Keratinocyte (primary cell): ENCODE measurements around the gene ATXN10. TPM values are rescaled to one million over a fixed set of nuclear protein-coding genes. Genes with fewer than 3 reads are reported as not detected.

ENCODE experiments used
- DNase-seq: peaks from one replicate; pipeline ENCODE4 v3.0.0-alpha.2; 2011; ENCODE audit warnings: low read depth, missing footprints, low spot score
- FAIRE-seq: peaks from 2 replicates; lab custom pipeline; 2011; peaks lifted over from hg19 to GRCh38; lab: Jason Lieb, UNC
- H2AFZ ChIP-seq: 2 replicates; pipeline ENCODE4 v1.6.0; 2012; ENCODE audit warnings: low read length, control low read depth, inconsistent platforms; ENCODE audit not compliant: control insufficient read depth
- H3K27ac ChIP-seq: 2 replicates; pipeline ENCODE4 v1.5.1; 2011; ENCODE audit warnings: low read length; ENCODE audit not compliant: control insufficient read depth, insufficient read depth
- H3K27me3 ChIP-seq: 3 replicates; pipeline ENCODE4 v1.6.0; 2011; ENCODE audit warnings: low read length; ENCODE audit not compliant: control insufficient read depth, insufficient read depth; ENCODE audit errors: extremely low read depth
- H3K36me3 ChIP-seq, 2 experiments: 2 replicates in 1 of 2; 3 replicates in 1 of 2; pipeline ENCODE4 v1.5.1; 2011; ENCODE audit warnings: low read length in 2 of 2, mild to moderate bottlenecking in 1 of 2; ENCODE audit not compliant: control insufficient read depth in 2 of 2, insufficient read depth in 2 of 2; ENCODE audit errors: extremely low read depth in 1 of 2
- H3K4me1 ChIP-seq: 3 replicates; pipeline ENCODE4 v1.5.1; 2011; ENCODE audit warnings: low read length; ENCODE audit not compliant: control insufficient read depth, insufficient read depth; ENCODE audit errors: extremely low read depth
- H3K4me2 ChIP-seq: 3 replicates; pipeline ENCODE4 v1.6.0; 2011; ENCODE audit warnings: low read depth, low read length; ENCODE audit not compliant: control insufficient read depth, insufficient read depth; ENCODE audit errors: extremely low read depth
- H3K4me3 ChIP-seq, 3 experiments: fragments of 200-600 bp in 1 of 3; sonication (generic) in 1 of 3; 2 replicates in 2 of 3; 3 replicates in 1 of 3; pipeline ENCODE4 v1.5.1; 2011 to 2016; ENCODE audit warnings: low read length in 3 of 3, mild to moderate bottlenecking in 3 of 3, control low read depth in 2 of 3, inconsistent platforms in 1 of 3, low read depth in 1 of 3, mixed read lengths in 1 of 3, mixed run types in 1 of 3, moderate library complexity in 1 of 3; ENCODE audit not compliant: control insufficient read depth in 2 of 3, insufficient read depth in 2 of 3; ENCODE audit errors: extremely low read depth in 1 of 3
- H3K79me2 ChIP-seq: 2 replicates; pipeline ENCODE4 v1.6.0; 2012; ENCODE audit warnings: low read length; ENCODE audit not compliant: control insufficient read depth, insufficient read depth
- H3K9ac ChIP-seq: 3 replicates; pipeline ENCODE4 v1.6.0; 2011; ENCODE audit warnings: low read length; ENCODE audit not compliant: control insufficient read depth, insufficient read depth; ENCODE audit errors: extremely low read depth
- H3K9me1 ChIP-seq: 3 replicates; pipeline ENCODE4 v1.6.0; 2011; ENCODE audit warnings: low read length; ENCODE audit not compliant: control insufficient read depth, insufficient read depth; ENCODE audit errors: extremely low read depth
- H3K9me3 ChIP-seq: 2 replicates; pipeline ENCODE4 v1.5.1; 2012; ENCODE audit warnings: low read depth, low read length; ENCODE audit not compliant: control insufficient read depth
- H4K20me1 ChIP-seq: 3 replicates; pipeline ENCODE4 v1.6.0; 2011; ENCODE audit warnings: low read length; ENCODE audit not compliant: control insufficient read depth, insufficient read depth; ENCODE audit errors: extremely low read depth
- EZH2 ChIP-seq: IDR thresholded peaks from one replicate; pipeline ENCODE4 v1.6.1; 2012; ENCODE audit warnings: inconsistent platforms, mild to moderate bottlenecking, low read length, moderate library complexity
- dilution Hi-C: fragments of 300-500 bp; cut with MboI; formaldehyde crosslinking; loops from one replicate; pipeline ENCODE4 v1.7.0; 2020; ENCODE audit warnings: low sequenced_read_pairs; ENCODE audit not compliant: extremely low pct_ligation_motif_present
- polyA plus RNA-seq, 5 experiments: library from polyadenylated mRNA; depleted of rRNA in 3 of 5; stranded (reverse) in 3 of 5; stranded (forward) in 1 of 5; unstranded in 1 of 5; fragments of >200 nt; gene quantifications; 1 replicate in 1 of 5; 2 replicates in 3 of 5; 3 replicates in 1 of 5; pipeline versions ENCODE4 v1.2.1 to v1.2.3, GENCODE V29; 2011 to 2012; ENCODE audit warnings: missing spikeins in 2 of 5, low read depth in 1 of 5, low replicate concordance in 1 of 5
- TF ChIP-seq, protein P1 (sequence below), 3 experiments: IDR thresholded peaks in 1 of 3; conservative IDR thresholded peaks in 1 of 3; optimal IDR thresholded peaks in 1 of 3; 2 replicates in 2 of 3; 3 replicates in 1 of 3; pipeline versions ENCODE3 to v1.5.1; 2011; ENCODE audit warnings: low read length in 3 of 3, mild to moderate bottlenecking in 3 of 3, moderate library complexity in 2 of 3, control low read depth in 1 of 3, inconsistent platforms in 1 of 3; ENCODE audit not compliant: insufficient read depth in 2 of 3; ENCODE audit errors: extremely low read depth in 1 of 3

Gene ATXN10
- polyA plus RNA-seq, 1 donor (not counting 4 experiments of a cell fraction or from before 2014, with no cell fraction given), result 276 TPM

DNA sequence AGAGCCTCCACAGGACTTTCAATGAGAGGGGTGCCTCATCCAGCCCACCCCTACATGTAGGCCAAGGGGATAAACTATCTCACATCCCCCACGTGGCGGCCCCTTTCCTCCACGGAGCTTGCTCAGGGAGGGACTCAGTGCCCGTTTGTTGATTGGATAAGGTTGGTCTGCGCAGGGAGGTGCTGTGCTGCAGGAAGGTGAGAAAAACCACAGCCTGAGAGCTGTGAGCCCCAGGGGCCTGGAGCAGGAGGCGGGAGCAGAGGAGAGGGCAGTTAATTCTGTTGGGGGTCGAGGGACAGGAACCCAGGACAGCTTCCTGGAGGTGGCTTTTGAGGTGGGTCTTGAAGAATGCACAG is 31.9 kb upstream of the ATXN10 start:
- peaks cover 32% of the 10 kb centered on the region for H3K4me1 ChIP-seq
- no peaks in the 10 kb centered on the region for H3K9me1 ChIP-seq
- H4K20me1 ChIP-seq, result no peaks in the 10 kb centered on the region
- H3K4me3 ChIP-seq, result no peak overlapping the region
- H3K27me3 ChIP-seq, result no peaks in the 10 kb centered on the region
- H2AFZ ChIP-seq, result no peak overlapping the region
- peak overlapping the region; percentile 87 for H3K4me2 ChIP-seq
- no peaks in the 10 kb centered on the region for H3K79me2 ChIP-seq
- no peaks in the 10 kb centered on the region for H3K9me3 ChIP-seq
- TF ChIP-seq EZH2, result no peak
- TF ChIP-seq, protein P1, sequence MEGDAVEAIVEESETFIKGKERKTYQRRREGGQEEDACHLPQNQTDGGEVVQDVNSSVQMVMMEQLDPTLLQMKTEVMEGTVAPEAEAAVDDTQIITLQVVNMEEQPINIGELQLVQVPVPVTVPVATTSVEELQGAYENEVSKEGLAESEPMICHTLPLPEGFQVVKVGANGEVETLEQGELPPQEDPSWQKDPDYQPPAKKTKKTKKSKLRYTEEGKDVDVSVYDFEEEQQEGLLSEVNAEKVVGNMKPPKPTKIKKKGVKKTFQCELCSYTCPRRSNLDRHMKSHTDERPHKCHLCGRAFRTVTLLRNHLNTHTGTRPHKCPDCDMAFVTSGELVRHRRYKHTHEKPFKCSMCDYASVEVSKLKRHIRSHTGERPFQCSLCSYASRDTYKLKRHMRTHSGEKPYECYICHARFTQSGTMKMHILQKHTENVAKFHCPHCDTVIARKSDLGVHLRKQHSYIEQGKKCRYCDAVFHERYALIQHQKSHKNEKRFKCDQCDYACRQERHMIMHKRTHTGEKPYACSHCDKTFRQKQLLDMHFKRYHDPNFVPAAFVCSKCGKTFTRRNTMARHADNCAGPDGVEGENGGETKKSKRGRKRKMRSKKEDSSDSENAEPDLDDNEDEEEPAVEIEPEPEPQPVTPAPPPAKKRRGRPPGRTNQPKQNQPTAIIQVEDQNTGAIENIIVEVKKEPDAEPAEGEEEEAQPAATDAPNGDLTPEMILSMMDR (optimal IDR thresholded peaks at IDR 0.05 in 1 of 3, IDR thresholded peaks at IDR 0.05 in 1 of 3, conservative IDR thresholded peaks at IDR 0.05 in 1 of 3; ENCODE audit: extremely low read depth in 1 of 3, insufficient read depth in 2 of 3, low read length in 3 of 3), result no peak
- DNase-seq (no peak), FAIRE-seq (no peak)
- dilution Hi-C loops, result no loop called here
- H3K27ac ChIP-seq, result peak overlapping the region; percentile 87
- H3K36me3 ChIP-seq, result no peaks in the 10 kb centered on the region
- H3K9ac ChIP-seq, result peak overlapping the region; percentile 67

DNA sequence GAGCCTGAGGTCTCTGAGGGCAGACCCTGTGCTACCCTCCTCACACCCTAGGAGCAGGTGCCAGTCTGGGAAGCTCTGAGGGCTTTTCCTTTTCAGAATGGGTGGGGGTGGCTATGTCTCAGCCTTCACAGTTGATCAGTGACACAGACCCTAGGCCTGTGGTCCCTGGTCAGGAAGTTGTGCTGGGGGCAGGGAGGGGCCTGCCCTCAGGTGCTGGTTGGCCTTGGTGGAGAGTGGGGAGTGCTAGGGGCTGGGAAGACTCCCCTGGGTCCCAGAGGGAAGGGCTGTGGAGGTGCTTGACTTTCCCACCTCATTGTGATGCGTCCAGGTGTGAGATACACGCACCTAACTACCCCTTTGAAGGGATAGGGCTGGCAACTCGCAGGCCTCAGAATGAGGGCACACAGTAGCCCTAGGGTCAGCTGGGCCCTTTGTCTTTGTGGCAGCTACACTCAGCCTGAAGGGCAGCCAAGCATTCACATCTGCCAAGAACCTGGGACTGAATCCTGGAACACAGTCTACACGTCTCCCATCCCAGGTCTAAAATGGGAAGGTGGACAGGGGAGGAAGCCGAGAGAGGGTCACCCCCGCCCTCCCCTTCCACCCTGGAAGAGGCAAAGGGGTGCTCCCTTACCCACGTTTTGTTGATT is 31.2 kb upstream of the ATXN10 start:
- no peaks in the 10 kb centered on the region for H3K79me2 ChIP-seq
- H3K27ac ChIP-seq, result no peak overlapping the region
- no peaks in the 10 kb centered on the region for H3K36me3 ChIP-seq
- FAIRE-seq, result no peak
- DNase-seq, result no peak
- TF ChIP-seq EZH2, result no peak
- TF ChIP-seq, protein P1 (optimal IDR thresholded peaks at IDR 0.05 in 1 of 3, IDR thresholded peaks at IDR 0.05 in 1 of 3, conservative IDR thresholded peaks at IDR 0.05 in 1 of 3; ENCODE audit: extremely low read depth in 1 of 3, insufficient read depth in 2 of 3, low read length in 3 of 3), result no peak
- no peaks in the 10 kb centered on the region for H3K9me1 ChIP-seq
- H3K9ac ChIP-seq, result no peak overlapping the region
- H3K4me2 ChIP-seq, result no peak overlapping the region
- no peaks in the 10 kb centered on the region for H3K9me3 ChIP-seq
- no peaks in the 10 kb centered on the region for H3K27me3 ChIP-seq
- peaks cover 34% of the 10 kb centered on the region for H3K4me1 ChIP-seq
- no peak overlapping the region for H3K4me3 ChIP-seq
- dilution Hi-C loops, result no loop called here
- H2AFZ ChIP-seq, result no peak overlapping the region
- H4K20me1 ChIP-seq, result no peaks in the 10 kb centered on the region
